HEK293 (cell line): ENCODE data around the gene BMPR1A.

ENCODE experiments used
- CTCF ChIA-PET: fragments of 350-600 bp; formaldehyde crosslinking; extraction: SDS; loops from one replicate; lab custom pipeline; 2021; ENCODE audit warnings: antibody characterized with exemption; lab: Yijun Ruan, JAX
- POLR2A ChIA-PET: fragments of 300-600 bp; formaldehyde crosslinking; extraction: SDS; loops from one replicate; lab custom pipeline; 2020; ENCODE audit warnings: antibody characterized with exemption, inconsistent platforms; lab: Yijun Ruan, JAX
- H3K27ac ChIP-seq: fragments of 200-500 bp; sonication (Bioruptor generic); 2 replicates; pipeline ENCODE4 v1.5.1; 2014; ENCODE audit warnings: low read depth, low read length, control low read depth, inconsistent platforms; ENCODE audit errors: extremely low read depth
- H3K36me3 ChIP-seq, 2 experiments: fragments of 200-500 bp in 1 of 2; sonication (Bioruptor generic) in 1 of 2; 1 replicate in 1 of 2; 2 replicates in 1 of 2; pipeline ENCODE4 v1.5.1; 2014 to 2017; ENCODE audit warnings: inconsistent platforms in 2 of 2, low read length in 2 of 2; ENCODE audit not compliant: control insufficient read depth in 2 of 2, insufficient read depth in 1 of 2
- H3K4me1 ChIP-seq: fragments of 200-500 bp; sonication (Bioruptor generic); 2 replicates; pipeline ENCODE4 v1.5.1; 2014; ENCODE audit warnings: mild to moderate bottlenecking, low read length, inconsistent platforms; ENCODE audit not compliant: control insufficient read depth, insufficient read depth
- H3K4me3 ChIP-seq: 2 replicates; pipeline ENCODE4 v1.5.1; 2011; ENCODE audit warnings: low read depth, mild to moderate bottlenecking, control low read depth, low read length, moderate library complexity
- H3K9me3 ChIP-seq: fragments of 200-500 bp; sonication (Bioruptor generic); 2 replicates; pipeline ENCODE4 v1.5.1; 2014; ENCODE audit warnings: low read depth, low read length, inconsistent platforms; ENCODE audit not compliant: control insufficient read depth, insufficient read depth
- BCL11A ChIP-seq: fragments of 450-650 bp; formaldehyde crosslinking; IDR thresholded peaks from 2 replicates; pipeline ENCODE4 v1.5.1; 2016; ENCODE audit warnings: low read depth, missing biosample characterization, missing genetic modification characterization
- KLF1 ChIP-seq: fragments of 450-650 bp; formaldehyde crosslinking; IDR thresholded peaks from 2 replicates; pipeline ENCODE4 v1.5.1; 2016; ENCODE audit warnings: missing biosample characterization, missing genetic modification characterization
- KLF8 ChIP-seq: fragments of 450-650 bp; formaldehyde crosslinking; IDR thresholded peaks from 2 replicates; pipeline ENCODE4 v1.5.1; 2016; ENCODE audit warnings: missing biosample characterization, missing genetic modification characterization
- SP2 ChIP-seq: fragments of 450-650 bp; formaldehyde crosslinking; IDR thresholded peaks from 2 replicates; pipeline ENCODE4 v1.5.1; 2016; ENCODE audit warnings: missing biosample characterization, missing genetic modification characterization
- SP3 ChIP-seq: fragments of 450-650 bp; formaldehyde crosslinking; IDR thresholded peaks from 2 replicates; pipeline ENCODE4 v1.5.1; 2016; ENCODE audit warnings: missing biosample characterization, missing genetic modification characterization
- ZNF221 ChIP-seq: fragments of 450-650 bp; formaldehyde crosslinking; IDR thresholded peaks from 2 replicates; pipeline ENCODE4 v1.5.1; 2017; ENCODE audit warnings: missing biosample characterization, missing genetic modification characterization, borderline replicate concordance
- ZNF37A ChIP-seq: fragments of 450-650 bp; IDR thresholded peaks from 2 replicates; pipeline ENCODE4 v1.5.1; 2018; ENCODE audit warnings: missing biosample characterization, missing genetic modification characterization
- TF ChIP-seq, protein P1 (sequence below): fragments of 450-650 bp; formaldehyde crosslinking; IDR thresholded peaks from 2 replicates; pipeline ENCODE4 v1.5.1; 2016; ENCODE audit warnings: missing biosample characterization, missing genetic modification characterization
- TF ChIP-seq, protein P2 (sequence below): fragments of 450-650 bp; formaldehyde crosslinking; IDR thresholded peaks from 2 replicates; pipeline ENCODE4 v1.5.1; 2016; ENCODE audit warnings: missing biosample characterization, missing genetic modification characterization
- TF ChIP-seq, protein P3 (sequence below): fragments of 450-650 bp; formaldehyde crosslinking; conservative IDR thresholded peaks from 2 replicates; pipeline ENCODE4 v1.5.1; 2016; ENCODE audit warnings: low read depth, missing biosample characterization, missing genetic modification characterization
- TF ChIP-seq, protein P4 (sequence below): fragments of 450-650 bp; formaldehyde crosslinking; IDR thresholded peaks from 2 replicates; pipeline ENCODE4 v1.5.1; 2016; ENCODE audit warnings: missing biosample characterization, missing genetic modification characterization

BMPR1A gene

DNA sequence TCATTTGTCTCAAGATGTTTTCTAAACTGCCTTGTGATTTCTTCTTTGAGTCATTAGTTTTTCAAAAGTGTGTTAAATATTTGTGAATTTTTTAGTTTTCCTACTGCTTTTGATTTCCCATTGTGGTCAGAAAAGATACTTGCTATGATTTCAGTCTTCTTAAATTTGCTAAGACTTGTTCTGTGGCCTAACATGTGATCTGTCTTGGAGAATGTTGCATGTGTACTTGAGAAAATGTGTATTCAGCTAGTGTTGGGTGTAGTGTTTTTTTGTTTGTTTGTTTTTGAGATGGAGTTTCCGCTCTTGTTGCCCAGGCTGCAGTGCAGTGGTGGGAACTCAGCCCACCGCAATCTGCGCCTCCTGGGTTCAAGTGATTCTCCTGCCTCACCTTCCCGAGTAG is 28.6 kb downstream of the BMPR1A start (continued):
- TF ChIP-seq, protein P1, sequence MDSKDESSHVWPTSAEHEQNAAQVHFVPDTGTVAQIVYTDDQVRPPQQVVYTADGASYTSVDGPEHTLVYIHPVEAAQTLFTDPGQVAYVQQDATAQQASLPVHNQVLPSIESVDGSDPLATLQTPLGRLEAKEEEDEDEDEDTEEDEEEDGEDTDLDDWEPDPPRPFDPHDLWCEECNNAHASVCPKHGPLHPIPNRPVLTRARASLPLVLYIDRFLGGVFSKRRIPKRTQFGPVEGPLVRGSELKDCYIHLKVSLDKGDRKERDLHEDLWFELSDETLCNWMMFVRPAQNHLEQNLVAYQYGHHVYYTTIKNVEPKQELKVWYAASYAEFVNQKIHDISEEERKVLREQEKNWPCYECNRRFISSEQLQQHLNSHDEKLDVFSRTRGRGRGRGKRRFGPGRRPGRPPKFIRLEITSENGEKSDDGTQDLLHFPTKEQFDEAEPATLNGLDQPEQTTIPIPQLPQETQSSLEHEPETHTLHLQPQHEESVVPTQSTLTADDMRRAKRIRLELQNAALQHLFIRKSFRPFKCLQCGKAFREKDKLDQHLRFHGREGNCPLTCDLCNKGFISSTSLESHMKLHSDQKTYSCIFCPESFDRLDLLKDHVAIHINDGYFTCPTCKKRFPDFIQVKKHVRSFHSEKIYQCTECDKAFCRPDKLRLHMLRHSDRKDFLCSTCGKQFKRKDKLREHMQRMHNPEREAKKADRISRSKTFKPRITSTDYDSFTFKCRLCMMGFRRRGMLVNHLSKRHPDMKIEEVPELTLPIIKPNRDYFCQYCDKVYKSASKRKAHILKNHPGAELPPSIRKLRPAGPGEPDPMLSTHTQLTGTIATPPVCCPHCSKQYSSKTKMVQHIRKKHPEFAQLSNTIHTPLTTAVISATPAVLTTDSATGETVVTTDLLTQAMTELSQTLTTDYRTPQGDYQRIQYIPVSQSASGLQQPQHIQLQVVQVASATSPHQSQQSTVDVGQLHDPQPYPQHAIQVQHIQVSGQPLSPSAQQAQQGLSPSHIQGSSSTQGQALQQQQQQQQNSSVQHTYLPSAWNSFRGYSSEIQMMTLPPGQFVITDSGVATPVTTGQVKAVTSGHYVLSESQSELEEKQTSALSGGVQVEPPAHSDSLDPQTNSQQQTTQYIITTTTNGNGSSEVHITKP (tag by site-specific recombination): no peak
- TF ChIP-seq BCL11A (no peak), SP3 (tag by site-specific recombination) (no peak), ZNF37A (tag by site-specific recombination) (no peak), KLF8 (tag by site-specific recombination) (no peak), ZNF221 (tag by site-specific recombination) (no peak)
- TF ChIP-seq, protein P2, sequence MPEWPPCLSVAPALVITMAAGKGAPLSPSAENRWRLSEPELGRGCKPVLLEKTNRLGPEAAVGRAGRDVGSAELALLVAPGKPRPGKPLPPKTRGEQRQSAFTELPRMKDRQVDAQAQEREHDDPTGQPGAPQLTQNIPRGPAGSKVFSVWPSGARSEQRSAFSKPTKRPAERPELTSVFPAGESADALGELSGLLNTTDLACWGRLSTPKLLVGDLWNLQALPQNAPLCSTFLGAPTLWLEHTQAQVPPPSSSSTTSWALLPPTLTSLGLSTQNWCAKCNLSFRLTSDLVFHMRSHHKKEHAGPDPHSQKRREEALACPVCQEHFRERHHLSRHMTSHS (tag by site-specific recombination): no peak

DNA sequence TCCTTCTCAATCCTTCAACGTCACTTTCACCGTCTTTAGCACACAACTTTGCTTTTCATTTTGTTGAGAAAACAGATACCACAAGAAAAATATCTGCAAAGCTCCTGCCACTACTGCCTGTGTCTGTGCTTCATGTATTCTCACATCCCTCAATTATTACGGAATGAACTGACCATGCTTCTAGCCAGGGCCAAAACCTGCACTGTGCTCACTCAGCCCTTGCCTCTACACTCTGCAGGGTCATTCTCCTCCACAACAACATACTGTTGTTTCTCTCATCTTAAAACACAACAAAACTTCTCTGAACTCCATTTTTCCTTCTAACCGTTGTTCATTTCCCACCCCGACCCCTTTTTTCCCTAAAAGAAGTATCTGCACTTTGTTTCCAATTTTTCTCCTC is 29.5 kb downstream of the BMPR1A start:
- no peak overlapping the region for H3K4me3 ChIP-seq

More for the DNA sequence above, 29.5 kb downstream of the BMPR1A start:
- CTCF ChIA-PET: no interaction called here
- no peaks in the 10 kb centered on the region for H3K9me3 ChIP-seq
- no peak overlapping the region for H3K27ac ChIP-seq
- POLR2A ChIA-PET: interaction anchor here (0.9 kb wide), 1 partner anchor 30 kb away, joined by 5 read pairs; the partner anchor contains the start of gene BMPR1A
- no peaks in the 10 kb centered on the region for H3K36me3 ChIP-seq
- H3K4me1 ChIP-seq: no peaks in the 10 kb centered on the region; the same call in 1 of the 2 replicates
- TF ChIP-seq, protein P3, sequence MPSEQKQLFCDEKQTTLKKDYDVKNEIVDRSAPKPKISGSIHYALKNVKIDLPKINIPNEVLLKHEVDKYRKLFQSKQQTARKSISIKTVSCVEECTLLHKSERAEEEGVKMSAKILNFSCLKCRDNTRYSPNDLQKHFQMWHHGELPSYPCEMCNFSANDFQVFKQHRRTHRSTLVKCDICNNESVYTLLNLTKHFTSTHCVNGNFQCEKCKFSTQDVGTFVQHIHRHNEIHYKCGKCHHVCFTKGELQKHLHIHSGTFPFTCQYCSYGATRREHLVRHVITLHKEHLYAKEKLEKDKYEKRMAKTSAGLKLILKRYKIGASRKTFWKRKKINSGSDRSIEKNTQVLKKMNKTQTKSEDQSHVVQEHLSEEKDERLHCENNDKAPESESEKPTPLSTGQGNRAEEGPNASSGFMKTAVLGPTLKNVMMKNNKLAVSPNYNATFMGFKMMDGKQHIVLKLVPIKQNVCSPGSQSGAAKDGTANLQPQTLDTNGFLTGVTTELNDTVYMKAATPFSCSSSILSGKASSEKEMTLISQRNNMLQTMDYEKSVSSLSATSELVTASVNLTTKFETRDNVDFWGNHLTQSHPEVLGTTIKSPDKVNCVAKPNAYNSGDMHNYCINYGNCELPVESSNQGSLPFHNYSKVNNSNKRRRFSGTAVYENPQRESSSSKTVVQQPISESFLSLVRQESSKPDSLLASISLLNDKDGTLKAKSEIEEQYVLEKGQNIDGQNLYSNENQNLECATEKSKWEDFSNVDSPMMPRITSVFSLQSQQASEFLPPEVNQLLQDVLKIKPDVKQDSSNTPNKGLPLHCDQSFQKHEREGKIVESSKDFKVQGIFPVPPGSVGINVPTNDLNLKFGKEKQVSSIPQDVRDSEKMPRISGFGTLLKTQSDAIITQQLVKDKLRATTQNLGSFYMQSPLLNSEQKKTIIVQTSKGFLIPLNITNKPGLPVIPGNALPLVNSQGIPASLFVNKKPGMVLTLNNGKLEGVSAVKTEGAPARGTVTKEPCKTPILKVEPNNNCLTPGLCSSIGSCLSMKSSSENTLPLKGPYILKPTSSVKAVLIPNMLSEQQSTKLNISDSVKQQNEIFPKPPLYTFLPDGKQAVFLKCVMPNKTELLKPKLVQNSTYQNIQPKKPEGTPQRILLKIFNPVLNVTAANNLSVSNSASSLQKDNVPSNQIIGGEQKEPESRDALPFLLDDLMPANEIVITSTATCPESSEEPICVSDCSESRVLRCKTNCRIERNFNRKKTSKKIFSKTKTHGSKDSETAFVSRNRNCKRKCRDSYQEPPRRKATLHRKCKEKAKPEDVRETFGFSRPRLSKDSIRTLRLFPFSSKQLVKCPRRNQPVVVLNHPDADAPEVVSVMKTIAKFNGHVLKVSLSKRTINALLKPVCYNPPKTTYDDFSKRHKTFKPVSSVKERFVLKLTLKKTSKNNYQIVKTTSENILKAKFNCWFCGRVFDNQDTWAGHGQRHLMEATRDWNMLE: no peak
- TF ChIP-seq KLF1 (tag by site-specific recombination) (no peak), SP2 (no peak)
- TF ChIP-seq, protein P4, sequence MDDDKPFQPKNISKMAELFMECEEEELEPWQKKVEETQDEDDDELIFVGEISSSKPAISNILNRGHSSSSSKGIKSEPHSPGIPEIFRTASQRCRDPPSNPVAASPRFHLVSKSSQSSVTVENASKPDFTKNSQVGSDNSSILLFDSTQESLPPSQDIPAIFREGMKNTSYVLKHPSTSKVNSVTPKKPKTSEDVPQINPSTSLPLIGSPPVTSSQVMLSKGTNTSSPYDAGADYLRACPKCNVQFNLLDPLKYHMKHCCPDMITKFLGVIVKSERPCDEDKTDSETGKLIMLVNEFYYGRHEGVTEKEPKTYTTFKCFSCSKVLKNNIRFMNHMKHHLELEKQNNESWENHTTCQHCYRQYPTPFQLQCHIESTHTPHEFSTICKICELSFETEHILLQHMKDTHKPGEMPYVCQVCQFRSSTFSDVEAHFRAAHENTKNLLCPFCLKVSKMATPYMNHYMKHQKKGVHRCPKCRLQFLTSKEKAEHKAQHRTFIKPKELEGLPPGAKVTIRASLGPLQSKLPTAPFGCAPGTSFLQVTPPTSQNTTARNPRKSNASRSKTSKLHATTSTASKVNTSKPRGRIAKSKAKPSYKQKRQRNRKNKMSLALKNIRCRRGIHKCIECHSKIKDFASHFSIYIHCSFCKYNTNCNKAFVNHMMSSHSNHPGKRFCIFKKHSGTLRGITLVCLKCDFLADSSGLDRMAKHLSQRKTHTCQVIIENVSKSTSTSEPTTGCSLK: no peak
